Stimulated activated naive B cell treated with anti-CD40 and anti-IgM and Interleukin-4, amounts not matched to agents 10 μg/mL and 1 μg/mL and 100 μg/mL, for 72 hours (primary cell): ENCODE results near the gene CD82.
"Not testable (repeated sequence)": the region's sequence is repeated elsewhere in the genome, so short reads cannot be mapped to it uniquely, and the experiment has no call there.

Source experiments
- ATAC-seq, 2 donors: fragments of 150-1000 bp; cut with Tn5 transposase; replicated peaks; 2 replicates each; pipeline ENCODE4 v1.10.0; 2021; ENCODE audit warnings: moderate library complexity in 1 of 2
- DNase-seq: peaks from one replicate; pipeline ENCODE4 v3.0.0; 2021
- H3K27ac Mint-ChIP-seq: one replicate; pipeline ENCODE4 v1.8.0; 2022; ENCODE audit warnings: mild to moderate bottlenecking, mixed read lengths
- H3K27me3 Mint-ChIP-seq, 2 donors: one replicate each; pipeline ENCODE4 v1.8.0; 2022; ENCODE audit warnings: mixed read lengths in 2 of 2
- H3K36me3 Mint-ChIP-seq, 2 donors: one replicate each; pipeline ENCODE4 v1.8.0; 2022; ENCODE audit warnings: mixed read lengths in 2 of 2, mild to moderate bottlenecking in 1 of 2
- H3K4me1 Mint-ChIP-seq, 2 donors: one replicate each; pipeline ENCODE4 v1.8.0; 2022; ENCODE audit warnings: mixed read lengths in 2 of 2, mild to moderate bottlenecking in 1 of 2
- H3K4me3 Mint-ChIP-seq, 2 donors: one replicate each; pipeline ENCODE4 v1.8.0; 2022; ENCODE audit warnings: mild to moderate bottlenecking in 2 of 2, mixed read lengths in 2 of 2, moderate library complexity in 1 of 2
- H3K9me3 Mint-ChIP-seq, 2 donors: one replicate each; pipeline ENCODE4 v1.8.0; 2022; ENCODE audit warnings: mixed read lengths in 2 of 2, mild to moderate bottlenecking in 1 of 2

The CD82 gene

GRCh38 chr11:44632466-44633123 is 67.1 kb downstream of the CD82 start:
- Mint-ChIP-seq H3K4me3 (no peak overlapping the region), H3K27me3 (peaks cover 18 to 36% of the 10 kb centered on the region in 2 donors), H3K4me1 (peaks cover 9 to 19% of the 10 kb centered on the region in 2 donors), H3K27ac (no peak overlapping the region), H3K36me3 (peaks cover 0 to 6% of the 10 kb centered on the region in 2 donors), H3K9me3 (no peaks in the 10 kb centered on the region)
- DNase-seq (peak; percentile 0), ATAC-seq (peak; percentile 63 to 67)

- peaks cover 0 to 6% of the 10 kb centered on the region in 2 donors for H3K36me3 Mint-ChIP-seq
- peaks cover 18 to 36% of the 10 kb centered on the region in 2 donors for H3K27me3 Mint-ChIP-seq
- DNase-seq (peak; percentile 0), ATAC-seq (peak in 1 of 2 donors; percentile 36)
- H3K4me1 Mint-ChIP-seq: peaks cover 3 to 13% of the 10 kb centered on the region in 2 donors
- H3K4me3 Mint-ChIP-seq: no peak overlapping the region
- no peaks in the 10 kb centered on the region for H3K9me3 Mint-ChIP-seq
- H3K27ac Mint-ChIP-seq: peak overlapping the region; percentile 38
Measured at GRCh38 chr11:44633641-44634040, 68.2 kb downstream of the CD82 start.

GRCh38 chr11:44634401-44635281 is 69.2 kb downstream of the CD82 start:
- ATAC-seq (no peak), DNase-seq (peak; percentile 1)
- Mint-ChIP-seq H3K27ac (no peak overlapping the region), H3K27me3 (peaks cover 18 to 38% of the 10 kb centered on the region in 2 donors), H3K36me3 (peaks cover 0 to 6% of the 10 kb centered on the region in 2 donors), H3K4me3 (no peak overlapping the region), H3K9me3 (no peaks in the 10 kb centered on the region), H3K4me1 (peaks cover 2 to 13% of the 10 kb centered on the region in 2 donors)

- Mint-ChIP-seq H3K27me3 (peaks cover 18 to 44% of the 10 kb centered on the region in 2 donors), H3K36me3 (peaks cover 0 to 6% of the 10 kb centered on the region in 2 donors), H3K4me1 (peaks cover 2 to 13% of the 10 kb centered on the region in 2 donors), H3K4me3 (no peak overlapping the region), H3K27ac (no peak overlapping the region), H3K9me3 (peaks cover 4 to 6% of the 10 kb centered on the region in 2 donors)
- ATAC-seq: no peak
- no peak for DNase-seq
Measured at GRCh38 chr11:44637487-44637886, 72.0 kb downstream of the CD82 start.

GRCh38 chr11:44638032-44638431 is 72.6 kb downstream of the CD82 start:
- Mint-ChIP-seq H3K27ac (no peak overlapping the region), H3K27me3 (peaks cover 18 to 44% of the 10 kb centered on the region in 2 donors)
- DNase-seq: no peak

GRCh38 chr11:44643217-44643616 is 77.8 kb downstream of the CD82 start:
- Mint-ChIP-seq H3K27me3 (peaks cover 21 to 35% of the 10 kb centered on the region in 2 donors), H3K4me1 (no peaks in the 10 kb centered on the region), H3K27ac (no peak overlapping the region), H3K4me3 (no peak overlapping the region), H3K36me3 (peaks cover 0 to 3% of the 10 kb centered on the region in 2 donors), H3K9me3 (peaks cover 20 to 21% of the 10 kb centered on the region in 2 donors)
- no peak for ATAC-seq
- no peak for DNase-seq

More at GRCh38 chr11:44638032-44638431, 72.6 kb downstream of the CD82 start:
- H3K4me1 Mint-ChIP-seq: peaks cover 2 to 13% of the 10 kb centered on the region in 2 donors
- peaks cover 4 to 10% of the 10 kb centered on the region in 2 donors for H3K9me3 Mint-ChIP-seq
- ATAC-seq: no peak
- peaks cover 0 to 6% of the 10 kb centered on the region in 2 donors for H3K36me3 Mint-ChIP-seq
- no peak overlapping the region for H3K4me3 Mint-ChIP-seq

- no peak for ATAC-seq
- Mint-ChIP-seq H3K4me3 (no peak overlapping the region), H3K27me3 (peaks cover 33 to 38% of the 10 kb centered on the region in 2 donors)
Measured at GRCh38 chr11:44645827-44646226, 80.4 kb downstream of the CD82 start.

GRCh38 chr11:44647255-44647955 is 81.9 kb downstream of the CD82 start:
- H3K36me3 Mint-ChIP-seq, H3K27ac Mint-ChIP-seq, DNase-seq, H3K4me3 Mint-ChIP-seq, ATAC-seq: not testable (repeated sequence)
- Mint-ChIP-seq H3K9me3 (peaks cover 15 to 20% of the 10 kb centered on the region in 2 donors), H3K4me1 (peaks cover 9 to 14% of the 10 kb centered on the region in 2 donors), H3K27me3 (peaks cover 41 to 52% of the 10 kb centered on the region in 2 donors)

More at GRCh38 chr11:44645827-44646226, 80.4 kb downstream of the CD82 start:
- DNase-seq: no peak
- no peak overlapping the region for H3K27ac Mint-ChIP-seq
- peaks cover 20% of the 10 kb centered on the region in 2 donors for H3K9me3 Mint-ChIP-seq
- no peaks in the 10 kb centered on the region for H3K4me1 Mint-ChIP-seq
- peaks cover 0 to 3% of the 10 kb centered on the region in 2 donors for H3K36me3 Mint-ChIP-seq

GRCh38 chr11:44648109-44648508 is 82.6 kb downstream of the CD82 start:
- ATAC-seq (no peak), DNase-seq (no peak)
- H3K9me3 Mint-ChIP-seq: peaks cover 11 to 20% of the 10 kb centered on the region in 2 donors
- no peak overlapping the region for H3K4me3 Mint-ChIP-seq
- peaks cover 9 to 14% of the 10 kb centered on the region in 2 donors for H3K4me1 Mint-ChIP-seq
- H3K36me3 Mint-ChIP-seq: peaks cover 0 to 3% of the 10 kb centered on the region in 2 donors
- H3K27ac Mint-ChIP-seq: no peak overlapping the region
- H3K27me3 Mint-ChIP-seq: peaks cover 41 to 59% of the 10 kb centered on the region in 2 donors

GRCh38 chr11:44651535-44652155 is 86.2 kb downstream of the CD82 start:
- peaks cover 9 to 14% of the 10 kb centered on the region in 2 donors for H3K4me1 Mint-ChIP-seq
- H3K9me3 Mint-ChIP-seq: peaks cover 5 to 9% of the 10 kb centered on the region in 2 donors
- DNase-seq (no peak), ATAC-seq (peak; percentile 84)
- peaks cover 36 to 64% of the 10 kb centered on the region in 2 donors for H3K27me3 Mint-ChIP-seq
- no peaks in the 10 kb centered on the region for H3K36me3 Mint-ChIP-seq
- H3K27ac Mint-ChIP-seq: peak overlapping the region; percentile 7
- no peak overlapping the region for H3K4me3 Mint-ChIP-seq

- Mint-ChIP-seq H3K27me3 (peaks cover 26 to 51% of the 10 kb centered on the region in 2 donors), H3K4me1 (peaks cover 9 to 14% of the 10 kb centered on the region in 2 donors), H3K4me3 (no peak overlapping the region), H3K36me3 (no peaks in the 10 kb centered on the region), H3K9me3 (peaks cover 0 to 4% of the 10 kb centered on the region in 2 donors), H3K27ac (no peak overlapping the region)
- DNase-seq (no peak), ATAC-seq (no peak)
Measured at GRCh38 chr11:44652901-44653644, 87.6 kb downstream of the CD82 start.

- H3K4me3 Mint-ChIP-seq: no peak overlapping the region
Measured at GRCh38 chr11:44654057-44654456, 88.6 kb downstream of the CD82 start.

GRCh38 chr11:44654596-44654995 is 89.1 kb downstream of the CD82 start:
- Mint-ChIP-seq H3K4me1 (peaks cover 9 to 14% of the 10 kb centered on the region in 2 donors), H3K36me3 (no peaks in the 10 kb centered on the region), H3K27ac (no peak overlapping the region), H3K9me3 (peaks cover 0 to 4% of the 10 kb centered on the region in 2 donors), H3K4me3 (no peak overlapping the region), H3K27me3 (peaks cover 29 to 53% of the 10 kb centered on the region in 2 donors)
- ATAC-seq (no peak), DNase-seq (no peak)

More at GRCh38 chr11:44654057-44654456, 88.6 kb downstream of the CD82 start:
- no peak overlapping the region for H3K27ac Mint-ChIP-seq
- H3K36me3 Mint-ChIP-seq: no peaks in the 10 kb centered on the region
- H3K9me3 Mint-ChIP-seq: peaks cover 0 to 4% of the 10 kb centered on the region in 2 donors
- H3K4me1 Mint-ChIP-seq: peaks cover 9 to 14% of the 10 kb centered on the region in 2 donors
- H3K27me3 Mint-ChIP-seq: peaks cover 29 to 52% of the 10 kb centered on the region in 2 donors
- DNase-seq (no peak), ATAC-seq (no peak)
